Lung microvascular endothelial cell (primary cell): ENCODE results near the gene HINT1. TPM values are rescaled to one million over a fixed set of nuclear protein-coding genes. Genes with fewer than 3 reads are reported as not detected.
A peak's percentile ranks its signal among the peaks of the same experiment; 100 is the strongest.
"Not testable (repeated sequence)": the region's sequence is repeated elsewhere in the genome, so short reads cannot be mapped to it uniquely, and the experiment has no call there.

Source experiments
- DNase-seq, 2 donors: peaks; one replicate each; pipeline versions ENCODE4 v3.0.0 to v3.0.0-alpha.2; 2010; ENCODE audit warnings: low read depth in 2 of 2
- total RNA-seq: library from RNA; depleted of rRNA; stranded (reverse); fragments of >200 nt; gene quantifications from 2 replicates; pipeline ENCODE4 v1.2.1, GENCODE V29; 2014

The HINT1 gene
- 258 and 273 TPM in 2 replicates for total RNA-seq

DNA sequence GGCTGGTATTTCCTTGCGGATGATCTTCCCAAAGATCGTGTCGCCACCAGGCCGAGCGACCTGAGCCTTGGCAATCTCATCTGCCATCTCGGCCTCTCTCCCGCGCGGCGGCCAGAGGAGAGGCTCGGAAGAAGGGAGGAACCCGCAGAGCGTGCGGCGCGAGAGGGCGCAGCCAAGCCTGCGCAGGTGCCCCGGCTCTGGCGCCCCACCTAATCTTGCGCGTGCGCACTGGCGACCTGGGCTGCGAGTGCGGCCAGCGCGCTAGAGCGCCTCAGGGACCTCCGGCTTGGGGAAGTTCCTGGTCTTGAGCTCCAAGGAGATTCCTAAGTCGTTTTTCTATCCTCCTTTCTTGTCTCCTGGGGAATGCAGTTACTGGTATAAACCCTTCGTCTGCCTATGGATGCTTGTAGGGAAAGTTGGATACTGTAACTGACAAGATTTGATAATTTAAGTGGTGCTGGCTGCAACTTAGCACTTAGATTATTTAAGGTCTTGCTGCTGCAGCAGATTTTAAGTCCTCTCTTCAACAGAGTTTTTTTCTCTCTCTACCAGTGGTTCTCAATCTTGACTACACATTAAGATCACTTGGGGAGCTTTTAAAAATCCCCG lies at the start of gene HINT1:
Gene HINT1 (minus strand): TSS at position 138 of the 609 bp plus-strand sequence. CDS start 51 bp downstream, at position 87.
- peak; percentile 87 to 89 for DNase-seq

DNA sequence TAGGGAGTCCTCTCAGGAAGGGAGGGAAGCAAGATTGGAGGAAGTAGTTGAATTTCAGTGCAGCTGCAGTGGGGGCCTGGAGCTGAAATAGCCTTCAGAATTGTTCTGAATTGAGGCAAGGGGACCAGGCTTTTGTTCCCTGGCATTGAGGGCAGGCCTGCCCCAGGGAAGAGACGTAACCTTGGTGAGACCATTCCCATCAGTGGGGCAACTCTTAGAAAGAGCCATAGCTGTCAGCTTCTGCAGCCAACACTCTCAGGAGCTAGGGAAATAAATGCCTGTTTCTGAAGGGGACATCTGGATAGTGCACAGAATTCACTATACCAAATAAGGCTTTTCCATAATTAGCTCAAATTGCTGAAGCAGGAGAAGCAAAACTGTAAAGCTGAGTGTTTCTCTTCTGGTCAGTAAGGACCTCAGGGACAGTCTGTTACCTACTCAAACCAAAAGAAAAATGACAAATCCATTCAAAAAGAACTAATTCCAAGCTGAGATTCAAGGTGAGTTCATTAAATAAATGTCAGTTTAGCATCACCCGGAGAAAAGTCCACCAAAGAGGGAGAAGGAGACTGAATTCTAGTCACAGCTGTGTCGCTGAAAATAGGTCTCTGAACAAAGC lies 49.7 kb upstream of the HINT1 start:
- DNase-seq: no peak

DNA sequence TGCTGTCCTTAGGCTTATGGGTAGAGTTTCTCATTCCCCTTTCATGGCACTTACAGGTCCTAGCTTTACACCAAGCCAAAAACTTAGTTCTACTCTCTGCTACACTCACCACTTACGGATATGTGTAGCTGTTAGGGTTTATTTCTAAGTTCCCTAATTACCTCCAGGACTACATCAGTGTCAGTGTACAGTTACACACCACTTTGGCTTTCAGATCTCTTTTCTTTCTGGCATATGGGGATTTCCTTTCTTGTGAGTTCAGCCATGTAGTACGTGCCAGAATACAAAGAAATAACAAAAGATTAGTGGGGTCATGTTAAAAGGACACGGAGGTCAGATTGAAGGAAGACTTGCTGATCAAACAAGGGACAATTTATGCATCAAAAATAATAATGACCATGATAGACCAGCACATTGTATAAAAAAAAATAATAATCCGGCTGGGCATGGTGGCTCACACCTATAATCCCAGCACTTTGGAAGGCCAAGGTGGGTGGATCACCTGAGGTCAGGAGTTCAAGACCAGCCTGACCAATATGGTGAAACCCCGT lies 47.5 kb upstream of the HINT1 start:
- no peak for DNase-seq

DNA sequence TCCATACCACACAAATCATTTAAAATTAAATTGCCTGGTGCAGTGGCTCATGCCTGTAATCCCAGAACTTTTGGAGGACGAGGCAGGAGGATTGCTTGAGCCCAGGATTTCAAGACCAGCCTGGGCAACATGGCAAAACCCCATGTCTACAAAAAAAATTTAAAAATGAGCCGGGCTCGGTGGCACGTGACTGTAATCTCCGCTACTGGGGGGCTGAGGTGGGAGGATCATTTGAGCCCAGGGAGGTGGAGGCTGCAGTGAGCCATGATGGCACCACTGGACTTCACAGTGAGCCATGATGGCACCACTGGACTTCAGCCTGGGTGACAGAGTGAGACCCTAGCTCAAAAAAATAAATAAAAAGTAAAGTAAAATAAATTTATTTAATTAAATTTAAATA lies 46.6 kb upstream of the HINT1 start:
- DNase-seq: no peak

DNA sequence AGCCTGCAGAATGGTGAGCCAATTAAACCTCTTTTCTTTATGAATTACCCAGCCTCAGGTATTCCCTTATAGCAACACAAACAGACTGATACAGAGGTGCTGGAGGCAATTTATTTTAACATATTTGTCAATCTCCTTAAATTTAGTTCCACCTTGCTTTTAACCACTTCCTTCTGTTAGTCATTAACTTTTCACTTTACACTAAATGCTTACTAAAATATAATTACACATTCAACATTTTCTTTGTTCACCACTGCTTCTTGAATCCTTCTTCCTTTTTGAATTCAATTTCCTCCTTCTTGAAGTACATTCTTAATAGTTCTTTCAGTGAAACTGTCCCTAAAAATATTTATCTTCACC lies 45.1 kb upstream of the HINT1 start:
- DNase-seq: no peak

DNA sequence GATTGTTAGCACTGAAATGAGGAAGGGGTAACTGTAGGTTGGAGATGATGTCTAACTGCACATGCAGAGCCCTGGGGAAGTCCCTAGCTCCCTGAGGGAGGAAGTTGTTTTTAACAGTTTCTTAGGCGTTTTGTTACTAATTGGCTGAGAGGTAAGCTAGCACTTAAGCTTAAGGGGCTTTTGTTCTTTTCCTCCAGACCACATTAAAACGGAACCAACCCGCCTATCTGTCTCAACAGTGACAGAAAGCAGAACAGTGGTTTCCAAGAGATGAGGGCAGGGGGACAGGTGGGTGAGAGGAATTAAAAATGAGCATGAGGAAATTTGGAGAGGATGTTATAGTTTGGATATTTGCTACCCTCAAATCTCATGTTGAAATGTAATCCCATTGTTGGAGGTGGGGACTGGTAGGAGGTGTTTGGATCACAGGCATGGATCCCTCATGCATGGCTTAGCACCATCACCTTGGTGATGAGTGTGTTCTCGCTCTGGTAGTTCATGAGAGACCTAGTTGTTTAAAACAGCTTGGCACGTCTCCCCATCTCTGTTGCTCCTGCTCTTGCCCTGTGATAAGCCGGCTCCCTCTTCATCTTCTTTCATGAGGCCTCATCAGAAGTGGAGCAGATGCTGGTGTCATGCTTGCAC lies 44.6 kb upstream of the HINT1 start:
- no peak for DNase-seq

DNA sequence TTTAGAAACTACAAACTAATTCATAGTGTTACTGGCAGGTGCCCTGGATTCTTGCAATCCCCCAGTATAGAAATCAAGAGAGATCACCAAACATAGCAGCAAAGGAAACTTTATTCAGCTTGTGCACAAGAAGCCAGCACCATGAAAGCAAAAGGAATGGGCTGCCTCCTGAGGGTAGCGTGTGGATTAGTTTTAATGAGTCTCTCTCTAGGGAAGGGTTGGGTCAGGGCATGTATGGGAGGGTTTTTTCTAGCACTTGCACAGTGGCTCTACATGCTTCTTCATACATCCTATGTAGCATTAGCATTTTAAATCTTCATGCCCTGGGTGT lies 44.1 kb upstream of the HINT1 start:
- no peak for DNase-seq

DNA sequence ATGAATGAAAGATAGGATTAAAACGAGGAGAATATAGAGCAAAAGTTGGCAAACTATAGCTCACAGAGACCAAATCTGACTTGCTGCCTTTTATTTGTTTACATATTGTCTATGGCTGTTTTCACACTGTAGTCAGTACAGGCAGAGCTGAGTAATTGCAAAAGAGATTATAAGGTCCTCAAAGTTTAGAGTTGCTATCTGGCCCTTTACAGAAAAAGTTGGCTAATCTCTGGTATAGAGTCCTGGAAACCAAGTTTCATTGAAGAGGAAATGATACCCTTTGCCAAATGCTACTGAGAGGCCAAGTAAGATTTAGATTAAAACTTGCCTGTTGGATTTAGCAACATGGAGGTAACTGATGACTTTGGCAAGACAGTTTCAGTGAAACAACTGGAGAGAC lies 41.7 kb upstream of the HINT1 start:
- DNase-seq: no peak

DNA sequence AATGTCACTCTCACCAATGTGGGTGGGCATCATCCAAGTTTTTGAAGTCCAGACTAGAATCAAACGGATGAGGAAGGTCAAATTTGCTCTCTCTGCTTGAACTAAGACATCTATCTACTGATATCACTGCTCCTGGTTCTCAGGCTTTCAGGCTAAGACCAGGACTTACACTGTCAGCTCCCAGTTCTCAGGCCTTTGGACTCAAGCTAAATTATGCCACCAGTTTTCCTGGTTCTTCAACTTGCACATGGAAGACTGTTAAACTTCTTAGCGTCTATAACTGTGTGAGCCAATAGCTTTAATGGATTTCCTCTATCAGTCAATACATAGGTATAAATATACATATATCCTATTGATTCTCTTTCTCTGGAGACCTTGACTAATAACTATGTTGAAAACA lies 41.0 kb upstream of the HINT1 start:
- no peak for DNase-seq

DNA sequence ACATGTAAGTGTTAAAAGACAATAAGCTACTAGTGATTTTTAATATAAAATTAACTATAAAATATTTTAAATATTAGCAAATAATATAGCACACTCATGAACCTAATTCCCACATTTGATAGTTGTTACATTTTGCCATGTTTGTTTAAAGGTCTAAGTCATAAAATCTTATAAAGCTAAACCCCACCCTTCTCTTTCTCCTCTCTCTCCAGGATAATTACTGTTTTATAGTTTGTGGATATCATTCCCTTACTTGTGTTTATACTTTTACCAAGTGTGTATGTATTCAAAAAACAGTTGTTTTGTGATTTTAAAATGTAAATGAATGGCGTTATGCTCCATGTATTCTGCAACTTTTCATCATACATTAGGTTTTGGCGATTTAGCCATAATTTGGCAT lies 39.9 kb upstream of the HINT1 start:
- DNase-seq: no peak

DNA sequence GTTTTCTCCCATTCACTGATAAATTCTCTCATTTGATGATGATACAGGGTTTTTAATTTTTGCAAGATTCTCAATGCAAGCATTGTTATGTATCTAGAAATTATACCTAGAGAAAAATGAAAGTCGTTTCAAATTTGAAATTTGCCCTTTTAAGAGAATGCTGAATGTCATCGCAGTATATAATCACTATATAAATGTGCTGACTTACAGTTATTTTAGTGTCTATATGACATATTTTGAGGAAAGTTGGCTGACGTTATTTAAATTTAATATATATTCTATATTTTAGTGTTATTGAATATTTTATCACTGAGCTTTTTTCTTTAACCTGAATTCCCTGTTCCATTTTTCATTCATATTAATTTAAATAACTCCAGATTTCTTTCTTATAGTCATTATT lies 35.5 kb upstream of the HINT1 start:
- DNase-seq: no peak

DNA sequence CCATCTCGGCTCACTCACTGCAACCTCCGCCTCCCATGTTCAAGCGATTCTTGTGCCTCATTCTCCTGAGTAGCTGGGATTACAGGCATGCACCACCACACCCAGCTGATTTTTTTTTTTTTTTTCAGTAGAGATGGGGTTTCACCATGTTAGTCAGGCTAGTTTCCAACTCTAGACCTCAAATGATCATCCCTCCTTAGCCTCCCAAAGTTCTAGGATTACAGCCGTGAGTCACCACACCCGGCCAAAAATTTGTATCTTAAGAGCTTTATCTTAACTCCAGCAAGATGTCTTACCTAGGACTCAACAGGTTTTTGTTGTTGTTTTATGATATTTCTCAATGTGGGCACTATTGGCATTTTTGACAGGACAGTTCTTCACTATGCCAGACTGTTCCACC lies 33.6 kb upstream of the HINT1 start:
- DNase-seq: no peak

DNA sequence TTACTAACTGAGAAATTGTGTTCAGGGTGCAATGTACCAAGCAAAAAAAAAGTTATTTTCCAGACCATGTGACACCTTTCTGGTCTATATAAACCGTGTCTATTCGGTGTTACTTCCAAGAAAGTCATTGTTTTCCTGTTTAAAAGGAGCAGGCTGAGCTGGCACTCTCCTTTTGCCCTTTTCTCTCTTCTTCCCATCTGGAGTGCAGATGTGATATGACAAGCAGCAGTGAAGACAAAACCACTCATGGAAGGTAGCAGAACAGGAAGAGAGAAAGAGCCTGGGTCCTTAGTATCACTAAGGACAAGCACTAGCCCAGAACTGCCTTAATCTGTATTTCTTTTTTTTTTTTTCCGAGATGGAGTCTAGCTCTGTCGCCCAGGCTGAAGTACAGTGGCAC lies 31.3 kb upstream of the HINT1 start:
- no peak for DNase-seq

DNA sequence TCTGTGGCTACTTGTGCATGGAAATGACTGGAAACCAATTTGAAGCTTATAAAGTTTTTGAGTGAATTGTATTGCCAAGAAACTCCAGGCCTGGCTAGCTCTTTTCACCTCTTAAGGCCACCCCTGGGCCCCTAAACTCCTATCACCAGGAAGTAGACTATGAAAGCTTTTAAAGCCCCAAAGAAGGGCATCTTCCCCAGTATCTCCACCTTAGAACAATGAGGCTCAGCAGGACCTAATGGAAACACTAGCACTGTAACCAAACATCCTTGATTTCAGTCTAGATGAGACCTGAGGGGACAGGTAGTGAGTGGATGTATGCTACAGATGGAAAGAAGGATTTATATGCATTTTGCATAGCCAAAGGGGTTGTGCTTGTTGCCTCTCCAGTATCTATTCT lies 30.6 kb upstream of the HINT1 start:
- DNase-seq: no peak

DNA sequence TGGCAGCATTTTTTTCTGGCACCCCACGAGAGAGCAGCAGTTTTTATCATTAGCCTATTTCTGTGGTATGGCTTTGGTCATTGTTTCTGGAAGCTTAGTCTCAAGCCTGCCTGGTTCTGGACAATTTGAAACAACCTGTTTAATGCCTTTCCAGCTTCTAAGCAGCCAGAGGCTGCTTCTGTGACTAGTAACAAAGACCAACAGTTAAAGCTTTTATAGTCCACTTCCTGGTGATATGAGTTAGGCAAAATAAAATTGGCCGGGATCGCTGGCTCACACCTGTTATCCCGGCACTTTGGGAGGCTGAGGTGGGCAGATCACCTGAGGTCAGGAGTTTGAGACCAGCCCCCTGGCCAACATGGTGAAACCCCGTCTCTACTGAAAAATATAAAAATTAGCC lies 29.7 kb upstream of the HINT1 start:
- DNase-seq: no peak

DNA sequence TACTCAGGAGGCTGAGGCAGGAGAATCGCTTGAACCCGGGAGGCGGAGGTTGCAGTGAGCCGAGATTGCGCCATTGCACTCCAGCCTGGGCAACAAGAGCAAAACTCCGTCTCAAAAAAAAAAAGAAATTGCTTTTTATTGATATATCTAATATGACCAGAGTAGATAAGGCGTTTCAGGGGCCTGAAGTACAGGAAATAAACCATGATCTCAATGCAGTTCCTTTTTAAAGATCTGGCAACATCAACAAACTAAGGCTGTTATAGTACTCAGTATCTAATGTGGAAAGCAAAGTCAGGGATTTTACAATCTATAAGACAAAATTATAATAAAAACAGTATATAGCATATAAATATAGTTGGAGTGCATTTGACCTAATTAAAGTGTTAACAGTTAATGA lies 28.8 kb upstream of the HINT1 start:
- DNase-seq: not testable (repeated sequence)

DNA sequence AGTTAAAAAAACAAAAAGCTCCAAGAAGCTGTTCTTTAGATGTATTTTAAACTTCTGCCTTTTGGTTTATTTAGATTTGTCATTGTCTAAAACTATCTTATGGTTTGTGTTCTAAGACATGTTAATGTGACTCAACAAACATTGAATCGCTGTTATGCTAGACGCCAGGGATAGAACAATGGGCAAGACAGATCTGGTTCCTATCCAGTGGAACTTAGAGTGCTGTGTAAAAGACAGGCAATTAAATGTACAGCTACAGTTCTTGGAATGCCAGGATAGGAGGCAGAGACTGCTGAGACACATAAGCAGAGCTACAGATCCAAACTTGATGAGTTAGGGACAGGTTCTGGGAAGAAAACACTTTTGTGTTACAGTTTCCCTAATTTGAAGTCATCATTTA lies 28.1 kb upstream of the HINT1 start:
- DNase-seq: peak in 1 of 2 donors; percentile 57

DNA sequence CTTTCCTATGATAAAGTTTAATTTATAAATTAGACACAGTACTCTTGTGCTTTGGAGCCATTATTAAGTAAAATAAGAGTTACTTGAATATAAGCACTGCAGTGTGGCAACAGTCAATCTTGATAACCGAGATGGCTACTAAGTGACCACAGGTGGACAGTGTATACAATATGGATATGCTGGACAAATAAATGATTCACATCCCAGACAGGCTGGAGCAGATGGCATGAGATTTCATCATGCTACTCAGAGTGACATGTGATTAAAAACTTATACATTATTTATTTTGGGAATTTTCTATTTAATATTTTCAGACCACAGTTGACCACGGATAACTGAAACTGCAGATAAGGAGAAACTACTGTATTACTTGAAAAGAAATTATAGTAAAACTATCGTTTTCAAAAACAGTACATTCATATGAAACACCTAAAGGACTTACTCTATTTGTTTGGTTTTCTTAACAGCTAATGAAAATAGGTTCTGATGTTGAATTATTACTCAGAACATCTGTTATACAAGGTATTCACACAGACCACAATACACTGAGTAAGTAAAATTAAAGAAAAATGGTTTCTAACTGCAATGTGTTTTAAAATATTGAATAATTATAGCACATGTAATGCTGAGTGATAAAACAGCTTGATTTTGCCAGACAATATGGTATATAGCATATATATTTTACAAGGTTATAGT lies 21.7 kb upstream of the HINT1 start:
- DNase-seq: no peak

DNA sequence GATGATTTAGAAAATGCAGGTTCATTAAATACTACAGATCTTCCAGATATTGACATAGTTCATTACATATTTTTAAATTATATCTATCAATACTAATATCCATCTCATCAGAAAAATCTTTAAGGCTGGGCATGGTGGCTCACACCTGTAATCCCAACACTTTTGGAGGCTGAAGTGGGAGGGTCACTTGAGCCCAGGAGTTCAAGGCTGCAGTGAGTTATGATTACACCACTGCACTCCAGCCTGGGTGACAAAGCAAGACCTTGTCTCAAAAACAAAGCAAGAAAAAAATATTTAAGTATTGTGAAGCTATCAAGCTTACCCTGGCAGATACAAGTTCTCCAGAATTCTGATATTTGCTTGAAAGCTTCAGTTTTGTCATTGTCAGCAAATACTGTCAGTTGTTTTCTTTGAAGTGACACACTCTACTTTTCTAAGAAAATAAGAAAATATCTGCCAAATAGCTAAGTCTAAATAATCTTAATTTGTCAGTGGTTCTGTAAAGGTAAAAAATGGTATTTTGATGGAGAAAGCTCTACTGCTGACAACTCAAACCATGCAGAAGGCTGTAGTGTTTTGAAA lies 20.6 kb upstream of the HINT1 start:
- DNase-seq: no peak

DNA sequence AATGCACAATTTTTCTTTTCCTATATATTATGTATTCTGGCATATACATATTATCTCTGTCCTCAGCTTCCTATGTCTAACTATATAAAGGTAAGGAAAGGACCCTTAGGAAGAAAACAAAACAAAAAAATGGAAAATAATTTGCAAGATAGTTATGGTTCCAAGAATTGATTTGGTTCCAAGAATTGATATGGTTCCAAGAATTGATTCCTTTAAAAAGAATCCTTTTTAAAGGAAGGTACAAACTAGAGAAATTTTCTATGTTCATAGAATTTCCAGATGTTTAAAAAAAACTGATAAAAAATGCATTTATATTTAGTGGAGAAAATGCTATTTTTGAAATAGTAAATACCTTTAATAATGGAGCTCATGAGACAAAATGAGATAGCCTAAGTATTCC lies 17.8 kb upstream of the HINT1 start:
- DNase-seq: no peak

DNA sequence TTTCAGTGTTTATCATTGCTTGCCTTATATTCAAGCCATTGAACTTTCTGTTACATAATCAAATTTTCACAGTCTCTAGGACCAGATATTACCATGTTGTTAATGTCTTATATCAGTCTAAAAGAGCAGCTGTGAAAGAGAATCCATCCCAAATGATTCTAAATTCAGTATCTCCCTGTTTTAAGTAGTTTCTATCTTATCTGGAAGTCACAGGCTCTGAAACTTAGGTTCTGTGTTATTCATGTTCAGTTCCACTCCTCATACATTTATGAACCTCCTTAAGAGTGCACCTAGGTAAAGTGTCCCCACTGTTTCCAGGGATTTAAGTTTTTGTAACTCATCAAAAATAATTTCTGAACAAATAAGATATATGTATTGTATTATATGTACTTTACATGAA lies 15.4 kb upstream of the HINT1 start:
- no peak for DNase-seq

DNA sequence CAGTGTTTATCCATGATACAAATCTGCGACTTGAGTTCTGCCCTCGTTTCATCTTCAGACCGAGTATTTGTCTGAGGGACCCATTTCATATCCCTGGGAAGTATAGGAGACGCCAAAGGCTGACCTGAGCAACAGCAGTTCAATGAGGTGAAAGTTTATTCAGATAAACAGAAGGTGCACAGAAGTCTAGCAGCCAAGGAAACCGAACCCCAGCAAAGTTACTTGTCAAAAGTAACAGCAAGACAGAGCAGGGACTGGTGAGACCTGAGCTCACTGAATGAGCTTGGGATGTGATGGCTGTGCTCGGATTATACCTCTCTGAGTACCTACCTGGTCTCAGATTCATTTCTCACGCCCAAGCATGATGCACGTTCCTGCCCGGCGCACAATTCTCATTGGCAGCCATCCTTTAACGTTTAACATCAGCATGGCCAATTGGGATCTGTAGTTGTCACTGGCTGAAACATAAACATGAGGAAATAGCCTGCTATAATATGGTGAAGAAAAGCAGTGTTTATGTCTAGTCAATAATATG lies 6.3 kb upstream of the HINT1 start:
- DNase-seq: no peak
